Activated CD4-positive, alpha-beta T cell treated with anti-CD3 and anti-CD28 coated beads, Interleukin-2, Interleukin-6, amounts not matched to agents 100 ng/mL and 50 ng/mL, durations not matched to agents 16 hours and 8 hours (primary cell): ENCODE measurements around the gene PISD.
A peak's percentile ranks its signal among the peaks of the same experiment; 100 is the strongest.

ENCODE experiments used
- DNase-seq: peaks from one replicate; pipeline ENCODE4 v3.0.0-alpha.2; 2020

Gene PISD

GRCh38 chr22:31652088-31652487 lies 9.9 kb downstream of the PISD start:
- no peak for DNase-seq

GRCh38 chr22:31651664-31652063 lies 10.4 kb downstream of the PISD start:
- no peak for DNase-seq

DNA sequence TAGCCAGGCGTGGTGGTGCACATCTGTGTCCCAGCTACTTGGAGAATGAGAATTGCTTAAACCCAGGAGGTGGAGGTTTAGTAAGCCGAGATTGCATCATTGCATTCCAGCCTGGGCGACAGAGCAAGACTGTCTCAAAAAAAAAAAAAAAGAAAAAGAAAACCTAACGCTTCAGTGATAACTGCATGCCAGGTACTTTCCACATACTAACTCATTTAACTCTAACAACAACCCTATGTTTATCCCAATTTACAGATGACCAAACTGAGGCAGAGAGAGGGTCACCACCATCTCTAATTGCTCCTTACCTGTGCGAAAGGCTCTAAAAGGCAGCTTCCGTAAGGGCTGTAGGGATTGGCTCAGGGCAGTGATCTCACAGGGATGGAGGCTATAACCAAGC lies 11.6 kb downstream of the PISD start:
- no peak for DNase-seq

- no peak for DNase-seq
Observed at GRCh38 chr22:31647523-31648320, 14.3 kb downstream of the PISD start.

DNA sequence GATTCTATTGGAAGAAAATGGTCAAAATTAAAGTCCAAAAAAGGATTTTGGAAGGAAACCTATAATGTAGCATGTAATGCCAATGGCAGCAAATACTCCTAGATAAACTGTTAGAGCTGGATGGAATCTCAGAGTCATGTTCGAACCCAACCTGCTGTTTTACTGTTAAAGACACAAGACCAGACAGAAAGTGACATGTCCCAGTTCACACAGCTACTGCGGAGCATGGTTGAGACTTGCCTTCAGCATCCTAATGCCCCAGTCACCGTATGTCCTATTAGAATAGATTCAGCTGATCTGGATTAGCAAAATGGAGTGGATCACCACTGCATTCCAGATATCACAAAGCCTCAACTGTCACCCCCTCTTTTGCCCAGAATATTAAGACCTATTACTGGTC lies 14.9 kb downstream of the PISD start:
- DNase-seq = no peak

DNA sequence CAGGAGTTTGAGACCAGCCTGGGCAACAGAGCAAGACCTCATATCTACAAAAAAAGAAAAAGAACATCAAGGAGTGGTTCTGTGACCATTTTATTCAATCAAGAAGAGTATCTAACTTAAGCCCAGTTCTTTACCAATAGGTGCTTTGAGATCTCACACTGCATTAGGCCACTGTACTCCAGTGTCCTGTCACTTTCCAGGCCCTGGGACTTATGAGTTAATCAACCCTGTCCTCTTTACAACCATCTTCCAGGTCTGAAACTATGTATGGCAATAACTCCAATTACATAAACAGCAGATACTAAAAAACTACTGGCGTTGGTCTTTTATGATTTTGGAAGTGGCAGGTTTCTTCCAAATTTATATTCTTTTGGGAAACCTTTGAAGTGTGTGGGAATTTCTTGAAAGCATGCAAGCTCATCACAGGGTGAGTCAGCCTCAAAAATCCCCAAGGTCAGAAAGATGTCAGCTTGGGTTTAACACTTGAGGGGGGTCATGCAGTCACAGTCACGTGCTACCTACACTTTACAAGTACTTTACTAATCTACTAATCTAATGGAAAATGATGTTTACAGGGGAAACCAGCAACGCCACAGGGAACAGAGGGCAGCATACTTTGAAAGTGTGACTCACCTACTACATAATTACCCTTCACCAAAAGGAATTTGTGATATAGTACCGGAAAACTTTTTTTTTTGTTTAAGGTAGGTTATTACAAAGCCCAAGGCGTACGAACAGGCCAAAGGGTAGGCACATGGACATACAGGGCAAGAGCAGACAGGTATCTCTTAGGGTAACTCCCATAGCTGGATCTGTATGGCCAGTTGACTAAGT lies 15.6 kb downstream of the PISD start:
- DNase-seq = peak; percentile 67

GRCh38 chr22:31639436-31640039 lies 22.5 kb downstream of the PISD start:
- DNase-seq = no peak

DNA sequence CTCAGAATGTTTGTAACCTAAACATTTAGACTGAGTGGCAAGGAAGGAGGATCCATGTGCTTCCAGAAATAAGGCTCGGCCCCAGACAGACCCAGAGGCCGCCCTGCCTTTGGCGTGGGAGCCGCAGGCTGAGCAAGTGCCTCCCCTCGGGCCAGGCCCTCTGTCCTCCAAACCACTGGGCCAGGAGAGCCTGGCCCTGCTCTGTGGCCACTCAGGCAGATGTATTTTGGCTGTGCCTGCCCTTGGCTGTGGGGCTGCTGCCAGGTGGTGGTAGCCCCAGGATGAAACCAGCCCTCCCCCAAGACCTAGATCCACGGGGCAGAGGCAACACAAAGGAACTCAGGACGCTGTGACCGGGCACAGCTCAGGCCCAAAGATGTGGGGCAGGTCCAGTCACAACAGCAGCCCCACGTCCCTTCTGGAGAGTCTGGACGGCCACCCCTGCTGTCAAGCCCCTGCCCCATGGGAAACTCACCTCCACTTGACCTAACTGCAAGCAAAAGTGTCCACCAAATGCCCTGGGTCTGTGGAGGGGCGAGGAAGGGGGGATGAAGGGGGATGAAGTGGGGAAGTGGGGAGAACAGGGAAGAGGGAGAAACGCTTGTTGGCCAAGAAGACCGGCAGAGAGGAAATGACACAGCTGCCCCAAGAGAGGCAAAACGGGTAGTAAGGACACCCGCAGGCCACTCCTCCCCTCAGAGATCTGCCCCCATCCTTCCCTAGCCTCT lies 24.0 kb downstream of the PISD start:
- DNase-seq = peak; percentile 38

DNA sequence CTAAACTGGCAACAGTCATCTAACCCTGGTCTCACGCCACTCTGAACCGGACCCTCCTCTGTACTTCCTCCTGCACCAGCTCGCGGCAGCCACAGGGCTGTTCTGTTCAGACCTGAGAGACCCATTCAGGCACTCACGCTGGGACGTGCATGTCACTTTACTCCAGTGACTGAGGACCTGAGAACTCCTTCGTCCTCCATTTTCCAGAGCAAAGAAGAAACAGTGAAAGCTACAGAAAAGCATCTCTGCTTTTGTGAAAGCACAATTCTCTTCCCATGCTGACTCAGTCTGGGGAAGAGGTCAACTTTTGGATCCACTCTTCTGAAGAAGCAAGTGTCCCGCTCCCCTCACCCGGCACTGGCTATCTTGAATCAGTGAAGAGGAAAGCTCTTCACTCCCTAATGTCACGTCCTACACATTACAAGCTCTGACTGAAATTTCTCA lies 24.5 kb downstream of the PISD start:
- no peak for DNase-seq

- no peak for DNase-seq
Observed at GRCh38 chr22:31635638-31636306, 26.2 kb downstream of the PISD start.

DNA sequence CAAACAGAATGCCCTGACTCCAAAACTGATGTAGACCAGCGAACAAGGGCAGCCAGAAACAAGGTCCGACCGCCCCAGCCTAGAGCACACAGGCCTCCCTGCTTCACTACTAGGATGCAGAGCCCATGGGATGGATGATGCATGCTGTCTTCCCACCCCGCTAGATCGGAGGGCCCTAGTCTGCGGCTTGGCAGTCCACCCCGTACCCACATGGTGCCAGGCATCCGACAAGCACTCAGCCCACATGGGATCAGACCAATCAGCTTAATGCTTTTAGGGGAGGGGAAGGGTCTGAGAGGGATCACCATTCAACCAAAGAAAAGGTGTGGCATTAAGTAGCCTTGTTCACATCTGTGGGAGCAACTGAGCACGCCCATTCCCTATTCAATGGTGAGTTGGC lies 30.6 kb downstream of the PISD start:
- DNase-seq = no peak

DNA sequence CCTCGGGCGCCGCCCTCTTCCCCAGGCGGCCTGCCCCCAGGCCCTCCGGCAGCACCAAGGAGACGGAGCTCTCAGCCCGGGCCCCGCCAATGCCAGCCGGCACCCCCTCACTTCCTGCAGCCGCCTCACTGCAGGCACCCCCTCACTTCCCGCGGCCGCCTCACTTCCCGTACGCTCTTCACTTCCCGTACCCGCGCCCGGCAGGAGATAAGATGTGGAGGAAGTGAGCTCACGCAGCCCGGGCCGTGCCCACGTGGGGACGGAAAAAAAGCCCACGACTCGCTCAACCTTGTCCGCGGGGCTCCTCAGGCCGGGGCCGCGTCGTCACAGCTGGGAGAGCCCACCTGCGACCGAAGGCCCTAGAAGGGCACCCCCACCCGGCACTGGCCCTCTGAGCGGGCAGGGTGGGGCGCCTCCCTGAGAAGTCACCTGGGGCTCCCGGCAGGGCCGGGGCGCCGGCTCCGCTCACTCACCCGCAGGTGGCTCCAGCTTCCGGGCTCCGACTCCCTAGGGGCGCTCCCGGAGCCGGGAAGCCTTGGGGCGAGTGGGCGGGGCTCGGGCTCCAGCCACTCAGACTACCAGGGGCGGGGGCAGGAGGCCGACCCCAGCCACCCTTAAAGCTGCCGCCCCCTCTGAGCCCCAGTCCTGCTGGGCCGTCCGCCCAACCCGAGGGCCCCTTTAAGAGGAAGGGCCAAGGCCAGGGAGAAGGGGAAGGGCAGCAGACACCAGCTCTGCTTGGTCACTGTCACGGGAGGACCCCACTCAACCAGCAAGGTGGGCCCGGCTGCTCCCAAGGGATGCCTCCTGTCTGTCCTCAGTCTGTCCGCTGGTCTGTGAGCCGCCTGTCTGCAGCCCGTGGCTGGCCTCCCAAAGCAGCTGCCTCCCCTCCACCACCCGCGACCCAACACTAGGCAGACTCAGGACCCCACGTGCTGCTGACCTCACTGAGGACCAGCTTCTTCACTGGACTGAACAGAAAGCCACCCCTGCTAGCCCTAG lies 31.4 kb downstream of the PISD start:
- DNase-seq = peak; percentile 92

DNA sequence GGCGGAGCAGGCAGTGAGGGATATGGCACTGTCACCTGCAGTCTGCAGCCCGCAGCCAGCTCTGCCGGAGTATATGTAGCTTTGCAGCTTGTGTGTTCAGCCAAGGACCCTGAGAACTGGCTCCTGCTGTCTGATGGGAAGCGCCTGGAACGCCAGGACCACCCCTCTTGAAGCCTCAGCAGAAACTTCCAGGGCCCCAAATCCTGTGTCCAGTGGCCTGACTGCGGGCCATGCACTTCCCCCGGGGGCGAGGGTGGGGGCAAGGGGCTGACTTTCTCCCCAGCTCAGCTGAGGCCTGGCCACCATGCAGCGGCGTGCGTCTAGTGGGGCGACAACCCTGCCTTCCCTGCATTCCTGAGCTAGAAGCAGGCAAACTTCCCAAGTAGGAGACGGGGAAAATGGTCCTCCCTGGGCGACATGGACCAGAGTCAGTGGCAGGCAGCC lies 32.3 kb downstream of the PISD start:
- no peak for DNase-seq

- peak; percentile 33 for DNase-seq
Observed at GRCh38 chr22:31628969-31629708, 32.9 kb downstream of the PISD start.

DNA sequence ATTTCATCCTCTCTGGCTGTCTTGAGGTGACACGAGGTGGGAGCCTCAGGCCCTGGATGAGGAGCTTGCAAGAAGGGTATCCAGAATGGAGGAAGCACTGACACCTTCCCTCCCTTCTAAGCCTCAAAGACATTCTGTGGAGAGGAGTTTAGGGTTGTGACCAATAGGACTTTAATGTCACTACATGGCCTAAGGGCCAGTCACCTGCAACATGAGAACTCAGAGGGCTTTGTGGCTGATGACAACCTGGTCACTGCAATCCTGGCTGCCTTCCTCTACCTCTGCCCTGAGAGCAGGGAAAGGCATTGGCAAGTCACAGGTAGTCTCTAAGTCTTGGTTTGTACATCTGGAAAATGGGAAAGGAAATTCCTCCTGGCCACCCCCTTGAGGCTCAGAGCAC lies 33.7 kb downstream of the PISD start:
- no peak for DNase-seq

GRCh38 chr22:31627223-31627731 lies 34.7 kb downstream of the PISD start:
- DNase-seq = no peak

GRCh38 chr22:31626427-31627150 lies 35.4 kb downstream of the PISD start:
- no peak for DNase-seq

DNA sequence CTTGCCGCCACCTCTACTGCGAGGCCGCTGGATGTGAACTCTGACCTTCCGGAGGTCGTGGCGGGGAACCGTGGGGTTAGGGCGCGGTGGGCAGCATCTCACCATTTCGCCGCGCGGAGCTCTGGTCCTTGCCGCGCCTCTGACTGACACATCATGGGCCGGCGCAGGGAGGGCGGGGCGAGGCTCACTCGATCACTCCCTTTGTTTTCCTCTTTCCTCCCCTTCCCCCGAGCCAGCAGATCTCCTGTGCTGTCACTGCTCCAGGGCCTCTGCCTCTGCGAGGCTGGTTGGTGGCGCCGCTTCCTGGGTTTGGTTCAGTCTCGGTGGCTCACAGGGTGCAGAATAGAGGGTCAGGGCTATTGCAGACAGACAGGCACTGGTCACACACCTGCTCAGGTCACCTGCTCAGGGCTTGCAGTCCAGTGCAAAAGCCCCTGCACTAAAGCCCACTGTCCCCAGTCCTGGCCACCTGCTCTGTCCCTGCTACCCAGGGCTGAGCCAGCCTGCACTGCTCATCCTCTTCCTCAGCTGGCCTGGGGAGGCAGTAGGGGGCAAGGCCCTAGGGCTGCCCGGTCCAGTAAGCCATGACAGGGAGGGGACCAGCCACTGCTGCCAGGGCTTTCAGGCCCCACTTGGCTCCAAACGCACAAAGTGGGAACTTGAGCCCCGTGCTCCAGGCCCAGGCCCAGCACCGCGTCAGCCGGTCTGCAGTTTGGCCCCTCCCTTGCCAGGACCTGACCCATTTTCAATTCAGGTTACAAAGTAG lies 36.2 kb downstream of the PISD start:
- no peak for DNase-seq

- DNase-seq = no peak
Observed at GRCh38 chr22:31625257-31625640, 36.8 kb downstream of the PISD start.
